HG02840 (cell line): Measurements from ENCODE around the gene BRK1.
"Not testable (repeated sequence)": the region's sequence is repeated elsewhere in the genome, so short reads cannot be mapped to it uniquely, and the experiment has no call there.

ENCODE experiments used
- ATAC-seq: cut with Tn5 transposase; IDR thresholded peaks from one replicate; pipeline ENCODE4 v1.9.1; 2021; ENCODE audit warnings: mild to moderate bottlenecking, moderate library complexity, moderate number of reproducible peaks; ENCODE audit not compliant: unreplicated experiment, low FRiP score

BRK1 gene

DNA sequence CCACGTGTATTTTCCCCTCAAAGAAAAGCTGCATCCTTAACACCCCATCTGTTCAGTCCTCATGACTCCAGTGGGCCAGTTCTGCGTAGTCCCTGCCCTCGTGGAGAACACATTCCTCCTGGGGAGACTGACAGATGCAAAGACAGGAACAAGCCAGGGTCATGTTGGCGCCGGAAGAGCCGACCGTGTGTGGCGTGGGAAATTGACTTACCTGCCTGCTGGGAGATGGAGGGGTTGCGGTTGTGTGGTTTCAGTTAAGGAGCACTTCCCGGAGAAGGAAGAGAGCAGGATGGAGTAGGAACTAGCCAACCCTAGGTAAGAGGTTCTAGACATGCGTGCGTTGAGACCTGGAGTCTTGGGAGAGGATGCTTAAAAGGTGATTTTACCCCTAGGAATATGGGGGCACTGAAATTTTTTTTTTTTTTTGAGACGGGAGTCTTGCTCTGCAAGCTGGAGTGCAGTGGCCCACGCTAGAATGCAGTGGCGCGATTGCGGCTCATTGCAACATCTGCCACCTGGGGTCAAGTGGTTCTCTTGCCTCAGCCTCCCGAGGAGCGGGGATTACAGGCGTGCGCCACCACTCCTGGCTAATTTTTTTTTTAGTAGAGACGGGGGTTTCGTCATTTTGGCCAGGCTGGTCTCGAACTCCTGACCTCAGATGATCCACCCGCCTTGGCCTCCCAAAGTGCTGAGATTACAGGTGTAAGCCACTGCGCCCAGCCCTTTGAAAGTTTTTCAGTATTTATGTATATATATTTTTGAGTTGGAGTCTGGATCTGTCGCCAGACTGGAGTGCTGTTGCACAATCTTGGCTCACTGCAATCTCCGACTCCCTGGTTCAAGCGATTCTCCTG, 27.5 kb downstream of the BRK1 start:
- ATAC-seq: no peak

DNA sequence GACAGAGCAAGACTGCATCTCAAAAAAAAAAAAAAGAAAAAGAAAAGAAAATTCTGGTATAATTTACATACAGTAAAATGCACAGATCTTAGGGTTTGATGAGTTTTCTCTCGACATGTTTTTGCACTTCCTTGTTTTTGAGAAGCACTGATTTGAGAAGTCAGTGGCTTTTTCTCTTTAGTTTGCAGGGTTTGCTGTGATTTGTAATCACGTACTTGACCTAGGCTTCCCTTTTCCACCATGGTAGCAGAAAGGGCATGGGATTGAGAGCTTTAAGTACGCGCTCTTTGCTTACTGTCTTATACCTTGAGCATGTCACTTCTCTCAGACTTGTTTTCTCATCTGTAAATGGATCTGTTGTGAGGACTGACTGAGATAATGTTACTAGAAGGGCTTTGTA, 30.2 kb downstream of the BRK1 start:
- ATAC-seq: no peak

DNA sequence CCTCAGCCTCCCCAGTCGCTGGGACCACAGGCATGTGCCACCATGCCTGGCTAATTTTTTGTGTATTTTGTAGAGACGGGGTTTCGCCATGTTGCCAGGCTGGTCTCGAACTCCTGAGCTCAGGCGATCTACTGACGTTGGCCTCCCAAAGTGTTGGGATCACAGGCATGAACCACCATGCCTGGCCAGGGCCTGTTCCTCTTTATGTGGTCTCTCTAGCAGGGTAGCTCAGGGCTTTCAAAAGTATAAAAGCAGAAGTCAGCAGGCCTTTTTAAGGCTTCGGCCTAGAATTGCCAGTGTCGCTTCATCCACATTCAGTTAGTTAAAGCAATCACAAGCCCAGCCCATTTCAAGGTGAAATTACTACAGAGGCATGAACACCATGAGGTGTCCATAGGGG, 33.8 kb downstream of the BRK1 start:
- no peak for ATAC-seq

DNA sequence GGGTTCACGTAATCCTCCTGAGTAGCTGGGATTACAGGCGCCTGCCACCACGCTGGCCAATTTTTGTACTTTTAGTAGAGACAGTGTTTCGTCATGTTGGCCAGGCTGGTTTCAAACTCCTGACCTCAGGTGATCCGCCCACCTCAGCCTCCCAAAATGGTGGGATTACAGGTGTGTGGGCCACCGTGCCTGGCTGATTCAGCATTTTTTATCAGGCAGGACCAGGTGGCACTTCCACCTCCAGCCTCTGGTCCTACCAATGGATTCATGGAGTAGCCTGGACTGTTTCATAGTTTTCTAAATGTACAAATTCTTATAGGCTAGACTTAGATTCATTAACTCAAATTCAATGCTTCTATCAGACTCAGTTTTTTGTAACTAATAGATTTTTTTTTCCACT, 35.5 kb downstream of the BRK1 start:
- no peak for ATAC-seq

DNA sequence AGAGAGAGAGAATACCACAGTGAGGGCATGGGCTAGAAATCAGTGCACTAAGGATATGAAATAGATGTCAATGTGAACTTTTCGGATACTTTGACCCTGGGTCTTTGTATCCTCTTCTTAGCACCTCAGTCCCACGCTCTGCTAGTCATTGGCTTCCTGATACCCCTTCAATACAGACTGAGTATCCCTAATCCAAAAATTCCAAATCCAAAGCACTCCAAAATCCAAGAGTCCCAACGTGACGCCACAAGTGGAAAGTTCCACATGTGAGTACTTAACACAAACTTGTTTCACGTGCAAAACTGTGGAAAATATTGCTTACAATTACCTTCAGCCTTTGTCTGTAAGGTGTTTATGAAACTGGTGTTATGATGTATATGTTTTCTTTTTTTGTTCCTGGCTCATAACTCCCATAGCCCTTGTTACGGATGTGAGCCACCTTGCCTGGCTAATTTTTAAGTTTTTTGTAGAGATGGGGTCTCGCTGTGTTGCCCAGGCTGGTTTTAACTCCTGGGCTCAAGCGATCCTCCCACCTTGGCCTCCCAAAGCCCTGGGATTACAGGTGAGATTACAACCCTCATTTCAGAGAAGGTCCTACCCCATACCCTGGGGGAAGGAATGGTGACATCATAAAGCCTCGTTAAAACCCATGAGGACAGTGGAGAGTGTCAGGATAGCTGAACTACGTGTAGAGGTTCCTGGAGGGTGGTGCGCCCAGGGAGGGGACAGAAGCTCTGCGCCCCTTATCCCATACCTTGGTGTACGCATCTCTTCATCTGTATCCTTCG, 39.1 kb downstream of the BRK1 start:
- ATAC-seq: no peak

DNA sequence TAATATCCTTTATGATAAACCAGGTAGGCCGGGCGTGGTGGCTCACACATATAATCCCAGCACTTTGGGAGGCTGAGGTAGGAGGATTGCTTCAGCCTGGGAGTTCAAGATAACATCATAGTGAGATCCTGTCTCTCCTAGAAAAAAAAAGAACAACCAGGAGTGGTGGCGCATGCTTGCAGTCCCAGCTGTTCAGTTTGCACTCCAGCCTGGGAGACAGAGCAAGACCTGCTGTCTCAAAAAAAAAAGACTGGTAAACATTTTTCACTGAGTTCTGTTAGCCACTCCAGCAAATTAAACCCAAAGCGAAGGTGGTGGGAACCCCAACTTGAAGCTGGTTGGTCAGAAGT, 39.6 kb downstream of the BRK1 start:
- ATAC-seq: no peak

DNA sequence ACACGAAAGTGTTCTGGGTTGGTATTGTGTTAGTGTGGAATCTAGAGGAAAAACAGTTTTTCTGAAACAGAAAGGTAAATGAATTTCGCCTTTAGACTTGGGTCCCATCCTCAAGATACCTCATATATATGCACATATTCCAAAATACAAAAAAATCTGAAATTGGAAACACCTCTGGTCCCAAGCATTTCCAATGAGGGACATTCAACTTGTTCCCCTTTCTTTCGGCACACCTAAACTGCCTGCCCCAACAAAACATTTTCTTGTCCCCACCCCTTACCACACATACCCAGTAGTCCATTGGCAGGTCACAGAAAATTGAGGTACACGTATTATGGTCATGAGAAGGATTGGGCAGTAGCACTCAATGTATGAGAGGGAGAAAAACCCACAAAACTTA, 40.2 kb downstream of the BRK1 start:
- ATAC-seq: no peak

DNA sequence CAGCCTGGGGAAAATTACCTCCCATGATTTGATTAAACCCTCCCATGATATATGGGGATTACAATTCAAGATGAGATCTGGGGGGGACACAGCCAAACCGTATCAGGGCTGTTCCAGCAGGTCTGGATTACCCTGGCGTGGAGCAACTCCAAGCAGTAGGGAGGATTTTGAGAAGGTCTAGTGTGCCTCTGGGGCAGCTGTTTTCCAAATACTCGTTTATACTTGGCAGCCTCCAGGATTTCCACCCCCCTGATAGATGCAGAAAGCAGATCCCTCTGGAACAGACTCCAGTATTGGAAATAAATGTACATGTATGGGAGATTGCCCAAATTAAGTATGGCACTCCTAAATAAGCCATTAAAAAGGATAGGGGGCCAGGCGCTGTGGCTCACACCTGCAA, 41.6 kb downstream of the BRK1 start:
- no peak for ATAC-seq

DNA sequence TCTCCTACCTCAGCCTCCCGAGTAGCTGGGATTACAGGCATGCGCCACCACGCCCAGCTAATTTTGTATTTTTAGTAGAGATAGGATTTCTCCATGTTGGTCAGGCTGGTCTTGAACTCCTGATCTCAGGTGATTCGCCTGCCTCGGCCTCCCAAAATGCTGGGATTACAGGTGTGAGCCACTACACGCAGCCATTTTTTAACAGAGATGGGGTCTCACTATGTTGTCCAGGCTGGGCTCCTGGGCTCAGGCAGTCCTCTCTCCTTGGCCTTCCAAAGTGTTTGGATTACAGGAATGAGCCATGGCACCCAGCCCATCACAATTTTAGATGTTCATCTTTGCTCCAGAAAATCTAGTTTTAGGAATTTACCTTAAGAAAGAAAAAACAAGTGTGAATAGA, 43.1 kb downstream of the BRK1 start:
- ATAC-seq: not testable (repeated sequence)

DNA sequence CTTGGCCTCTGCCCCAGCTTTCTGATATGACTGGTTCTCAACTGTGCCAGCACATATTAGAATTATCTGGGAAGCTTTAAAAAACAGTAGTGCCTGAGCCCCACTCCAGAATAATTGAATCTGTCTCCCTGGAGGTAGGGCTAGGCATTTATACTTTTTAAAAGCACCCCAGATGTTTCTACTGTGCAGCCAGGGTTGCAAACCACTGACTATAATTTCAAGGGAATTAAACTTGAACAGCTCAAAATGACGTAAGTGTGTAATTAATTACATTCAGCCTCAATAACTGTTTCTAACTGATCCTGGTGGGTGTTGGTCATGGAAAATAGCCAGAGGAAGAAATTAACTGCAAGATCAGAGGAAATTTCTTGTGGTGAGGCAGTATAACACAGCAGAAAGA, 44.9 kb downstream of the BRK1 start:
- no peak for ATAC-seq

DNA sequence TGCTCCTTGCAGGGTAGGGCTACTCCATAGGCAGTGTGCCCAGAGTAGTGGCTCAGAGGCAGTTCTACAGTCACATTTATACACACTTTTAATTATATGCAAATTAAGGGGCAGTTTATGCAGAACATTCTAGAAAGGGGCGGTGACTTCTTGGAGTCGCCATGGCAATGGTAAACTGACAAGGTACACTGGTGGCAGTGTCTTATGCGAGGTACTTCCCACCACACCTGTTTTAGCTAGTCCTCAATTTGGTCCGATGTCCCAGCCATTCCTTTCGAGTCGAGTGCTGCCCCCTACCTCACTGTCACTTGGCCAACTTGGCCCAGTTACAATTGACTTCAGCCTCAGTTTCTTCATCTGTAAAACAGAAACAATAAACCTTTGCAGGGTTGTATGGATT, 45.5 kb downstream of the BRK1 start:
- ATAC-seq: no peak

DNA sequence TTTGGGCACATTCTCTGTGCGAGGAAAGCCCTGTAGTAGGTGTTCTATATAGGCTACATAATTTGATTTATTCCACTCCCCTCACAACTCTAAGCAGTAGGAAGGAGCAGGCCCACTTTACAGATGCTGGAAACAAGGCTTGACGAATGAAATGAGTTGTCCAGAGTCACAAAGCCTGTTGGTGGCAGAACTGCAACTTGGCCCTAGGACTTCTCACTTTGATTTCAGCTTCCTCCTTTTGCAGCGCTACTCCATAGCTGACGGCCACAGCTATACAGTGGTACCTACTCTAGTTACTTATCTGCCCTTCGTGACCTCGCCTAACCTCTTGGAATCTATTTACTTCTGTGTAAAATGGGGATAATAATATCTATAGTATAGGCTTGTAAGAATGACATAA, 46.7 kb downstream of the BRK1 start:
- ATAC-seq: no peak

DNA sequence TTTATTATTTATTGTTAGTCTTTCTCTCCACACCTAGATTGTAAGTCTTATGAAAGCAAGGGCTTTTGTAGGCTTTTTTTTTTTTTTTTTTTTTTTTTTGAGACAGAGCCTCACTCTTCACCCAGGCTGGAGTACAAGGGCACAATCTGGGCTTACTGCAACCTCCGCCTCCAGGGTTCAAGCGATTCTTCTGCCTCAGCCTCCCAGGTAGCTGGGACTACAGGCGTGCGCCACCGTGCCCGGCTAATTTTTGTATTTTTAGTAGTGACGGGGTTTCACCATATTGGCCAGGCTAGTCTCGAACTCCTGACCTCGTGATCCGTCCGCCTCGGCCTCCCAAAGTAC, 48.7 kb downstream of the BRK1 start:
- not testable (repeated sequence) for ATAC-seq

DNA sequence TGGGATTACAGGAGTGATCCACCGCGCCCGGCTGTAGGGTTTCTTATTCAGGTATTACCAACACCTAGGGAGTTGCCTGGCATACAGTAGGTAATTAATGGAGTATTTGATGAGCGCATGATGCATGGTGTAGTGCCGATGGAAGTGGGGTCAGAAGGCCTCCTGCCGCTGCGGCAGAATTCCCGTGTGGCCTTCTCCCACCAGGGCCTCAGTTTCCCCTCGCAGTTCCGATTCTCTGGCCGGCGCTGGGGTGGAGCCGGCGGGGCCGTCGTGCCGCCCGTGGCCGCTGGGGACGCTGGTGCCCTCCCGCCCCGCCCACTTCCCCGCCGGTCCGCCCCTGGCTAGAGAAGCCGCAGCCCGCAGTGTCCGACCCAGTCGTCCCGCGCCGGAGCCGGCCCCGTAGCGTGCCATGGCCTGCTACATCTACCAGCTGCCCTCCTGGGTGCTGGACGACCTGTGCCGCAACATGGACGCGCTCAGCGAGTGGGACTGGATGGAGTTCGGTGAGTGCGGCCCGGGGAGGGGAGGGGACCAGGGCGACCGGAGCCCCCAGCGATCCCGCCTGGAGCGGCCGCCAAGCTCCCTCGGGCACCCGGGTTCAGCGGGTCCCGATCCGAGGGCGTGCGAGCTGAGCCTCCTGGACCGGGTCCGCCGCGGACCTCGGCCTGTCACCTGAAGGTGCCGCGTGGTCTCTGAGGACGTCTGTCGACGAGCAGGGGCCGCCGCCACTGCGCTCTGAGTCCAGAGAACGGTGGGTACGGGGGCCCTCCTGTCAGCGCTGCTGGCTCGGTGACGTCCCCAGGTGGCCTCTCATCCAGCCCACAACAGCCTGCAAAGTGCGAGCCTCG, 49.3 kb downstream of the BRK1 start, which contains the start of gene IRAK2:
IRAK2 (plus strand) TSS at position 374 of the 848 bp plus-strand sequence; CDS start at position 410, 36 bp downstream.
- ATAC-seq: peak; percentile 78

DNA sequence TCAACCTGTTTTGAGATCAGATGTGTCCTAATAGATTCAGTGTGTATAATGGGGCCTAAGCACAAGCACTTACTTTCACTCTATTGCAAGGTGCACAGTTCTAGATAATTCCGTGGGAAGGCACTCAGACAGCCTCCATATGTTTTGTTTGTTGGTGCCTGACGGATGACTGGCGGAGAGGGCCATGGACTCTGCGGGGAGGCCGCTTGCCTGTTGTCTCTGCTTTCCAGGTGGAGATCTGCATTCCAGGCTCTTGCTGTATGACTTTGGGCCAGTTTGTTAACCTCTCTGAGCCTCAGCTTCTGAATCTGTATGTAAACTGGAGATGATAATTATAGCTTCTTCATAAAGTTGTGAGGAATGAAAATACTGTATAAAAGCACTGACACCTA, 50.7 kb downstream of the BRK1 start:
- ATAC-seq: no peak

DNA sequence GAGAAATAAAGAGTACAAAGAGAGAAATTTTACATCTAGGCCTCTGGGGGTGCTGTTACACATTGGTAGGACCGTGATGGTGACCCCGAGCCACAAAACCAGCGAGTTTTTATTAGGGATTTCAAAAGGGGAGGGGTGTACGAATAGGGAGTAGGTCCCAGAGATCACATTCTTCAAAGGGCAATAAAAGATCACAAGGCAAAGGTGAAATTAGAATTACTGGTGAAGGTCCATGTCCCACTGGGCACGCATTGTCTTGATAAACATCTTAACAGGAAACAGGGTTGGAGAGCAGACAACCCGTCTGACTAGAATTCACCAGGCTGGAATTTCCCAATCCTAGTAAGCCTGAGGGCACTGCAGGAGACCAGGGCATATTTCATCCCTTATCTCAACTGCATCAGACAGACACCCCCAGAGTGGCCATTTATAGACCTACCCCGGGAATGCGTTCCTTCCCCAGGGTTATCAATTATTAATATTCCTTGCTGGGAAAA, 53.6 kb downstream of the BRK1 start:
- ATAC-seq: no peak

DNA sequence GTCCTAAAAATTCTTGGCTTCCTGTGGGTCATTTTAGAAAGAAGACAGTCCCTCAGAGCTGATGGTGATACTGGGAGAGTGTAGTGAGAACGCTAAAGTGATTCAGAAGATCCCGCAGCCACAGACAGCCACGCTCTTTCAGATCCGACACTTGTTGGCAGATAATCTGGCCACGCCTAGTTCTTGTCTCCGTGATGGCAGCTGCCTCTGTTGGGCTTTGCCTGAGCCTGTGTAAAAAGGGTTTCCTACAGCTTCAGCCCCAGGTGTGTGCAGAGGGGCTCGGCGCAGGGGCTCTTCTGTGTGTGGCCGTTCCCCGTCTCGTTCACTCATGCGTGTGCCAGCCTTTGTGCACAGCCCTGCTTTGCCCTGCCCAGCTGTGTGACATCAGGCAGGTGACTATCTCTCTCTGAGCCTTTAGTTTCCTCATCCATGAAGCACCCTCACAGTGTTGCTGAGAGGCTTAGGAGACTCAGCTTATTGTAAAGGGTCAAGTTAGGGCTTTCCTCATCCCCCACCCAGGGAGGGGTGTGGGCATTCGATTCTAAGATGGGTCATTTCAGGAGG, 55.5 kb downstream of the BRK1 start:
- ATAC-seq: no peak

DNA sequence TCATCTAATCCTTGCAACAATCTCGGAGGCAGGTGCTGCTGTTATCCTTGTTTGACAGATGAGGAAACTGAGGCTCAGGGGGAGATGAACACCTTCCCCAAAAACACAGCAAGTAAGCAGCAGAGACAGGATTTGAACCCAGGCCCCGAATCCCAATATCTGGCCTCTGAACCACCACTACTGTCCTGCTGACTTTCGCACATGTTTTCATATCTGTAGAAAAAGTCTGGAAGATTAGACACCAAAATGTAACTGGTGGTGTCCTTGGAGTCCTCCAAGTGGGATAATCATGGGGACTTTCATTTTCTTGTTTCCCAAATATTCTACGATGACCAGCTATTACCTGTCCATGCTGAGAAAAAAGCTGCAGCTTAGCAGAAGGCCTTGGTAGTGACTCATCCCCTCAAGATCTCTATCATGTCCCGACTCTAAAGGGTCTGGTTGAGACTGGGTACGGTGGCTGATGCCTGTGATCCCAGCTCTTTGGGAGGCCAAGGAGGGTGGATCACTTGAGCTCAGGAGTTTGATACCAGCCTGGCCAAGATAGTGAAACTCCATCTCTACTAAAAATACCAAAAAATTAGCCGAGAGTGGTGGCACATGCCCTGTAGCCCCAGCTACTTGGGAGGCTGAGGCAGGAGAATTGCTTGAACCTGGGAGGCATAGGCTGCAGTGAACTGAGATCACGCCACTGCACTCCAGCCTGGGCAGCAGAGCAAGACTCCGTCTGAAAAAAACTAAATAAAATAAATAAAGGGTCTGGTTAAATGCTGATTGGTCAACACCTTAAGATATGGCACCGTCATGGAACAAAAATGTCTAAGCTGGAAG, 57.8 kb downstream of the BRK1 start:
- no peak for ATAC-seq

DNA sequence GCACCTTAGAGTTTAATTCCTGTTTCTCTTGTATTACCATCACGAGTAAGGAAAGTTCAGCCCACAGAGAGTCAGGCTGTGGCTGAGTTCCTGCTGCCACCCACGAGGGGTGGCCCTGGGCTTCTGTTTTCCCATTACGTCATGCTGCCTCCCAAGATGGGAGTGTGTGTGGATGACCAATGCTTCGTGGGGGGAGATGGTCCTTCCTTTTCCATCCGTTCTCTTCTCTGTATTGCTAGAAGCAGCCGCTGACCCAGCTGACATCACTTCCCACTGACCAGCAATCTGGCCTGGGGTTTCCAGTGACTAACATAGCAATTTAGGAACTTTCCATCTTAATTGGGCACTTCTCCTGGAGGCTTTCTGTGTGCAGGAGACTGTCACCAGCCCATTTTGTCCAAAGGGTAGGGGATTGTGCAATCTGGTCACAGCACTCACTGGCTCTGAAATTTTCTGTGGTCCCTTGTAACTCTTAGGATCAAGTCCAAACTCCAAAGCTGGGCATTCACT, 58.5 kb downstream of the BRK1 start:
- ATAC-seq: no peak
